GM11168 (cell line): Measurements from ENCODE around the gene RPL9.
"Not testable (repeated sequence)": the region's sequence is repeated elsewhere in the genome, so short reads cannot be mapped to it uniquely, and the experiment has no call there.

Experiments used
- in situ Hi-C: fragments of 300-500 bp; cut with MboI; formaldehyde crosslinking; loops from one replicate; pipeline ENCODE4 v1.12.0; 2022; ENCODE audit warnings: low sequenced_read_pairs; ENCODE audit not compliant: unreplicated experiment

Gene RPL9

DNA sequence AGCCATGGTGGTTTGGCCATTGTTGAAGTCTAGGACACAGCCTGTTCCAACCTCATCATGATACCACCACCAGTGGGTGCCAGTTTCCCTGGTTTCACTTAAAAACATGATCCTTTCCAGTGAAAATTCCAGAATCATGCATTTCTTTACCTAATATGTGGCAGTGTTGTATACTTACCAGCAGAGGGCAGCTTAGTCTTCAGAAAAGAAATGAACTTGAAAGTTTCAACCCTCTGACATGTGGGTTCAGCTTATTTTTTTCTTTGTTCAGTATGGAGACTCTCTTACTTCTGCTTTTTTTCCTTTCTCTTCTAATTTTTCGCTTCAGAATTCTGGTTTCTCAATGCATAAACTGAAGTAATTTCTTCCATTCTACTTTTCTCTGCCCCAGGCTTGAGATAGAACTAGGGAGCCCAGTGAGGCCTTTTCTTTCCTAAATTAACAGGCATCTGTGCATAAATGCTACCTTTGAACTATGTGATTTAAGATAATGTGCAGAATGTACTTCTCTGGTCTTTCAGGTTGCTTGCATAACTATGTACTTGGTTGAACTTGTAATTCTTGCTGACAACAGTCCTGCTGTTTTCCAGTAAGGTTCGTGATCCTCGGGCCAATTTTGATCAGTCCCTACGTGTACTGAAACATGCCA, 10.8 kb upstream of the RPL9 start:
- in situ Hi-C loops: loop anchor here (5.0 kb wide), 1 partner anchor 503 kb away; no protein-coding TSS in a partner anchor

DNA sequence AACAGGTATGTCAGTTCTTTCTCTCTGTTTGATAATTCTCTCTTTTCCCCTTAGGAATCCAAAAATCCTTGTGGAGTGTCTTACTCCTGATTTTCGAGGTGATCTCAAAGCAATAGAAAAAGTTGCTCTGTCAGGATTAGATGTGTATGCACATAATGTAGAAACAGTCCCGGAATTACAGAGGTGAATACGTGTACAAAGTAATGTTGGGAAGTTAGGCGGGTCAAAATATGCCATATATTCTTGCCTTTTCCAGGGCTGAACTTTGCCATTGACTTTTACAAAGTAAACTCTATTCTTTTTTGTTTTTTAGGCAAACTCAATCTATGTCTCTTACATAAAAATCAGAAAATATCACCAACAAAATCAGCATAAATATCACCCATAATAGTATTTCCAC, 8.7 kb upstream of the RPL9 start:
- in situ Hi-C loops: no loop called here

DNA sequence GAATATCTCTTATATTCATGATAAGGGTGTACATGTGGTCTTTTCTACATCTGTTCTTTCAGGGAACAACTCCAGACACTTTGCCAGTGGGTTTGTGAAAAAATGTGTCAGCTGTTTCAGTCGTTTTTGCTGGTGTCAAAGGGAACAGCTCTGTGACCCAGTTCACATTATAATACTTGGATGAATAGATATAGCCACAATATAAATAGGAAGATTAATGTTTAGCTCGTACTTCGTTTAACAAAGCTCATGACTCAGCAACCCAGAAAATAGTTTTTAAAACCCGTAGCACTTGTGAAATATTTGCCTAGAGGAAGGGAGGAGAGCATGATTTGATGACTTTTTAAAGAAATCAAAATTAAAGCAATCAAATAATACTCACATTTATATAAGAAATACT, 8.0 kb upstream of the RPL9 start:
- in situ Hi-C loops: no loop called here

DNA sequence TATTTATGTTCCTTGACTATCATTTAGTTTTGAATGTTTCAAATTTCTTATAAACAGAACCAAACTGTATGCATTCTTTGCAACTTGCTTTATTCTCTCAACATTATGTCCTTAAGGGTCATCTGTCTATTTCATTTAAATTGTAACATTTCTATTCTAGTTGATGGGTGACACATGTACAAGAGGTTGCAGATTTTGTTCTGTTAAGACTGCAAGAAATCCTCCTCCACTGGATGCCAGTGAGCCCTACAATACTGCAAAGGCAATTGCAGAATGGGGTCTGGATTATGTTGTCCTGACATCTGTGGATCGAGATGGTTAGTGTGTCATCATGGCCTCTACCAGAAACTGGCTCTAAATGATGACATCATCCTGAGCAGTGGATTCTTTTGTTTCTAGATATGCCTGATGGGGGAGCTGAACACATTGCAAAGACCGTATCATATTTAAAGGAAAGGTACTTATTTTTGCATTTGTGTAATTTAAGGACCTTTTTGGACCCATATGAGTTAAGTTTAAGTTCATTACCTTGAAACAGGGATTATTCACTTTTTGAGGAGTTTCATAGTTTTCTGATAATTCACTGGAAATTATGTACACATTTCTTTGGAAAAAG, 6.3 kb upstream of the RPL9 start:
- in situ Hi-C loops: no loop called here

DNA sequence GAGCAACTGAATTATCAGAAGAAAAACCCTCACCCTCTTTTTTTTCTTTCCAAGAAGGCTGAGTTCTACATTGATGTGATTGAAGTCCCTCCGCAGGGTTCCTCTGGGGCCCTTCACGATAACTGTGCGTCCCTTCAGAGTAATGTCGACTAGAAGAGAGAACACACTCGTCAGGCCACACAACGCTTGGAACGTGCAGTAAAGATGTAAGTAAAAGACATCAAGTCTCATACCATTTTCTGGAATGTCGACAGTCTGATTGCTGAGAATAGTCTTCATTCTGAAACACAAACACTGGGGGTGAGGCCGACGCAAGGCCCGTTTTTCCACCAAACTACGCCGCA, 589 bp downstream of the RPL9 start:
- in situ Hi-C loops: not testable (repeated sequence)

DNA sequence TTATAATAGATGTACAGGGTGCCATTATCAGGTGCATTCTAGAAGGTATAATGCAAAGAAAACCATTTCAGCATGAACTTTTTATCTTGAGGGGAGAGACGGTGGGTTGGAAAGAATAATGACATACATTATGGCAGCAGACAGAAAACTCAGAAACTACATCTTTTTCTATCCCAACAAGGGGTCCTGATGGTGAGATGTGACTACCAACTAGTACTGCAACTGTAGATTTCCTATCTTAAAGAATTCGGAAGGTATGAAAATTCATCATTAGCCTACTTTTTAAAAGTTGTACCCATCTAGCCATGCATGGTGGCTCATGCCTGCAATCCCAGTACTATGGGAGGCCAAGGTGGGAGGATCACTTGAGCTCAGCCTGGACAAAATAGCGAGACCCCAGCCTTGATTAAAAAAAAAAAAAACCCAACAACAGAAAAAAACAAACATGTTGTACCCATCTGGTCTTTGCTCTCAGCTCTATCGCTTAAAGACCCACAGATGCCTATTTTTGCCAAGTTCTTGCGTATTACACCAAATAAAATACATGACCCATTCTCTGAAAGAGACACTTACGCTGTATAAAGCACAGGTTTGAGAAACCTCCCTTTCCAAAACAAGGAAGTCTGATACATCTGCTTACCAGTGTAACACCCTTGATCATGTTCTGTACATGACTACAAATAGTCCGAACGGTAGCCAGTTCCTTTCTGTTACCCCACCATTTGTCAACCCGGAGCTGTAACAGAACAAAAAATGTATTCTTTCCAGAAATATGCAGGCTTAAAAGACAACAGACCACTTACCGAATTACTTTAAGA, 1.6 kb downstream of the RPL9 start:
- in situ Hi-C loops: no loop called here

DNA sequence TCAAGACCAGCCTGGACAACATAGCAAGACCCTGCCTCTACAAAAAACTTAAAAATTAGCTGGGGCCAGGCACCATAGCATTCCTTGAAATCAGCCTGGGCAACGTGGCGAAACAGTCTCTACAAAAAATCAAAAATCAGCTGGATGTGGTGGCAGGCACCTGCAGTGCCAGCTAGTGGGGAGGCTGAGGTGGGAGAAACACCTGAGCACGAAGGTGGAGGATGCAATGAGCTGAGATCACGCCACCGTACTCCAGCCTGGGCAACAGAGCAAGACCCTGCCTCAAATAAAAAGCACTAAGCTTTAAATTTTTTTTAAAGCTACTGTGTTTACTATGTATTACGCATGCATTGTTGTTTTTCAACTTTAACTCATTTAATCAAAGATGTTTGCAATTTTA, 3.2 kb downstream of the RPL9 start:
- in situ Hi-C loops: no loop called here

DNA sequence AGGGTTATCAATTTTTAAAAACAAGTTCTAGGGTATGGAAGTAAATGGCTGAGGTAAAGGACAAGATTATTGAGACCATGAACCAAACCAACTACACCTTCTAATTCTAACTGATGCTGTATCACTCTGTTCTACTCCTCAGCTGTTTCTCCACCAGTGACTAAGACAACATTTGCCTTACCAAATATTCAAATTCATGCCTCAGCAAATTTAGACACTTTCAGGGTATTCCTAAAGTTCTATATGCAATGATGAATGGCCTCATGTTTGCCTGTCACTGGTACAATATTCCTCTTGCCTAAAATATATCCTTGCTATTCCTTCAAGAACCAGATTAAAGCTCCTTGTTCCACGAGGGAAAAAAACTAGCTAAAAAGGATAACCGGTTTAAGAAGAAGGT, 5.0 kb downstream of the RPL9 start:
- in situ Hi-C loops: no loop called here

DNA sequence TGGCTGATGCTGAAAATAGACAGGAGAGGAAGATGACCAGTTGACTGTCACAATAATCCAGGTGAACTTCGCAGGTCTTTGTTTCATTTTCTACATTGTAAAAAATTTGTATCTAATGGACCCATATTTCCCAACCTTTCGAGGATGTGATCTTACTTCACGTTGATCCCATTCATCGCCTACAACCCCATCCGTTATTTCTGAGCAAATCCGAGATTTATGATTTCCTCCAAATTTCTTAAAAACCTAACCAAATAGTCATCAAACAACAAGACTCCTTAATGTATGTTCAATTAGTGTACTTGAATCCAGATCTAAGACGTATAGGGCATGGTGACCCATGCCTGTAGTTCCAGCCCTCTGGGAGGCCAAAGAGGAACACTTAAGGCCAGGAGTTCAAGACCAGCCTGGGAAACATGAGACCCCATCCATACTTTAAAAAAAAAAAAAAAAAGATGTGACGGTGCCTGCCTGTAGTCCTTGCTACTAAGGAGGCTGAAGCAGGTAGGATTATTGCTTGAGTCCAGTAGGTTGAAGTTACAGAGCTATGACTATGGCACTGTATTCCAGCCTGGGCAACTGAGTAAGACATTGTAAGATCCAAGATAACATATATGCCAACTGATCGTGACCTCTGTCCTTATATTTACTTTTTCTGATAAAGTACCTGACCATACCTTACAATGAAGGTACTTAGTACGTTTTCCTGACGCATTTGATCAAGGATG, 5.7 kb downstream of the RPL9 start:
- in situ Hi-C loops: no loop called here

DNA sequence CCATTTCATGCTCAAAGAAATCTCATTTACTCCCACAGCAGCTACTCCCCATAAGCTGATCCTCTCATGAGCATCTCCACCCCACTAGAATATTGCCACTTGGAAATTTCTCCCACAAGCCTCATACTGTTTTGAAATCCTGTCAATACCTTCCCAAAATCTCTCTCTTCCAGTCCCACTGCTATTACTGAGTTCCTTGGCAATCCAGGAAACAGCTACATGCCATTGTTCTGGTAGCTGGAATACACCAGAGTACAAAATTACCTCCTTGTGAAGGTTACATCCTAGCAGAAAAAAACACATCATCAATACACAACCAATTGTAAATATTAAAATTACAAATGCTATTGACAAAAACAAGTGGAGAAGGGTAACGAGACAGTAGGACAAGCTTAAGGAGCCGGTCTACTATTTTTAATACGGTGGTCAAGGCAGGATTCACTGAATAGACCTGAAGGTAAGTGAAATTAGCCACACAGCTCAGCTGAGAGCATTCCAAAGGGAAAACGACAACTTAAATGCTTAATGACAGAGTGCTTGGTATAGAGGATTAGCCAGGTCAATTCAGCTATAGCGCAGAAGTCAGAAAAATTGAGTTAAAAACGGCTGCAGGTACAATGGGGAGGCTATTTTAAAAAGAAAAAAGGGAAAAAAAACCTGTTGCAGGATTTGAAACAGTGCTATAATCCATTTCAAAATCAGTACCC, 6.4 kb downstream of the RPL9 start:
- in situ Hi-C loops: no loop called here

DNA sequence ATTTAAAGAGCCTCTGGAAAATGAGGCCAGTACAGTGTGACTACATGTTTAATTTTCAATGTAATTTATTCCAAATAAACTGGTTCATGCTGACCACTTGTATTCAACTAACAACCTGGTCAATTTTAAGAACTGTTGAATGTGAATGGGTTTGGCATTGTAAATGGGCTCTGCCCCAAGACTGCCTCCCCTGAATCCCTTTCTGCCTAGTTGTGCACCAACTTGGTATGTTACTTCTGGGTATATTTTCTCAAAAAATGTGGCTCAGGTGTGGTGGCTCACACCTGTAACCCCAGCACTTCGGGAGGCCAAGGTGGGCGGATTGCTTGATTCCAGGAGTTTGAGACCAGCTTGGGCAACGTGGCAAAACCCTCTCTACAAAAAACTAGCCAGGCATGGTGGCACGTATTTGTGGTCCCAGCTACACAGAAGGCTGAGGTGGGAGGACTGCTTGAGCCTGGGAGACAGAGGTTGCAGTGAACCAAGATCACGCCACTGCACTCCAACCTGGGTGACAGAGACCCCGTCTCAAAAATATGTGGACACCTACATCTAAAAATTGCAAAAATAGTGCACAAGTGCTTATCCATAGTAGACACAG, 7.2 kb downstream of the RPL9 start:
- in situ Hi-C loops: no loop called here

DNA sequence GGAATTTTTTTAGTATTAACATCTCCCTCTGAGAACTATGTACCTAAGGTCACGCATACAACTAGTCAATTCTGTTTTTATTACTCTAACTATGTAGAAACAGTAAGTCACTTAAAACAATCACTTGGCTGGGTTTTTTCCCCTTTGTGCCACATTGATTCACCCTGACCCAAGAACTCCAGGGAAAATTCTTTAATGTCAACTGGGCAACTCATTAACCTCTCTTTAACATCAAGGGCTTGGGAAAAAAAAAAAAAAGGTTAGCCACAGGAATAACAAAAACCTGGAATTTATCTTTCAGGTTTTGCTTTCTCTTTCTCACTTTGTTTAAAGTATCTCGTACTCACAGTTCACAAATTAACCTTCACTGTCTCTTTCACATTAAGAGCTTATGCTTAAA, 8.1 kb downstream of the RPL9 start:
- in situ Hi-C loops: no loop called here

DNA sequence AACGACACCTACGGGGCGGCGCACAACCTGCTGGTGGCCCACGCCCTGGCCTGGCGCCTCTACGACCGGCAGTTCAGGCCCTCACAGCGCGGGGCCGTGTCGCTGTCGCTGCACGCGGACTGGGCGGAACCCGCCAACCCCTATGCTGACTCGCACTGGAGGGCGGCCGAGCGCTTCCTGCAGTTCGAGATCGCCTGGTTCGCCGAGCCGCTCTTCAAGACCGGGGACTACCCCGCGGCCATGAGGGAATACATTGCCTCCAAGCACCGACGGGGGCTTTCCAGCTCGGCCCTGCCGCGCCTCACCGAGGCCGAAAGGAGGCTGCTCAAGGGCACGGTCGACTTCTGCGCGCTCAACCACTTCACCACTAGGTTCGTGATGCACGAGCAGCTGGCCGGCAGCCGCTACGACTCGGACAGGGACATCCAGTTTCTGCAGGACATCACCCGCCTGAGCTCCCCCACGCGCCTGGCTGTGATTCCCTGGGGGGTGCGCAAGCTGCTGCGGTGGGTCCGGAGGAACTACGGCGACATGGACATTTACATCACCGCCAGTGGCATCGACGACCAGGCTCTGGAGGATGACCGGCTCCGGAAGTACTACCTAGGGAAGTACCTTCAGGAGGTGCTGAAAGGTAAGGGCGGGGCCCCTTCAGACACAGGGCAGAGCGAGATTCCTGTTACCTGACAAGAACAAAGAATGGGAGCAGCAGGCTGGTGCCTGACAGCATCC, 11.7 kb downstream of the RPL9 start:
- in situ Hi-C loops: no loop called here

DNA sequence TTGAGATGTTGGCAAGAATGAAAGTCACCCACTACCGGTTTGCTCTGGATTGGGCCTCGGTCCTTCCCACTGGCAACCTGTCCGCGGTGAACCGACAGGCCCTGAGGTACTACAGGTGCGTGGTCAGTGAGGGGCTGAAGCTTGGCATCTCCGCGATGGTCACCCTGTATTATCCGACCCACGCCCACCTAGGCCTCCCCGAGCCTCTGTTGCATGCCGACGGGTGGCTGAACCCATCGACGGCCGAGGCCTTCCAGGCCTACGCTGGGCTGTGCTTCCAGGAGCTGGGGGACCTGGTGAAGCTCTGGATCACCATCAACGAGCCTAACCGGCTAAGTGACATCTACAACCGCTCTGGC, 12.3 kb downstream of the RPL9 start:
- in situ Hi-C loops: no loop called here

DNA sequence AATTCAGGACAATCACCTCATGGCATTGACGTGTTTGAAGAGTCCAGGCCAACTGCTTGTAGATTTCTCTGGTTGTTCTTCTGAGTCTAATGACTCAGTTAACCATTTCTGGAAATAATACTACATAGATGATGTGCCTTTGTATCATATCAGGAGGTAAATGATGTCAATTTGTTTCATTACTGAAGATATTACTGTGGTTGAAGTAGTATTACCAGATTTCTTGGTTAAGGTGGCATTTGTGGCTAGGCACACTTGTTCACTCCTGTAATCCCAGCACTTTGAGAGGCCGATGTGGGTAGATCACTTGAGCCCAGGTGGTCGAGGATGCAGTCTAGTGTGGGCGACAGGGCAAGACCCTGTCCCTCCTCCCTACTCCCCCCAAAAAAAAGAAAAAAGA, 15.7 kb downstream of the RPL9 start:
- in situ Hi-C loops: no loop called here

DNA sequence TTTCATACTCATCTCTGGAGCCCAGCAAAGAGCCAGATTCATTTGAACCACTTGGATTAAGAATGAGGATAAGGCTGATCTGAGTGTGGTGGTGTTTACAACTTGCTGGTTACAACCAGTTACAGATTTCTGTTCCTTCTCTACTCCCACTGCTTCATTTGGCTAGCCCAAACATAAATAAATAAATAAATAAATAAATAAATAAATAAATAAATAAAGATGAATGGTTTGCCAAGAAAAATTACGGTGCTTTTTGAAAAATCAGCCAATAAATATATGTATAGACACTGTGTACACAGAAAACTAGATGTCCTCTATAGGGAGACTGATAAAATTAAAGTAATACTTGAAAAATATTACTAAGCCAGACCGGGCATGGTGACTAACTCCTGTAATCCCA, 17.1 kb downstream of the RPL9 start:
- in situ Hi-C loops: no loop called here

DNA sequence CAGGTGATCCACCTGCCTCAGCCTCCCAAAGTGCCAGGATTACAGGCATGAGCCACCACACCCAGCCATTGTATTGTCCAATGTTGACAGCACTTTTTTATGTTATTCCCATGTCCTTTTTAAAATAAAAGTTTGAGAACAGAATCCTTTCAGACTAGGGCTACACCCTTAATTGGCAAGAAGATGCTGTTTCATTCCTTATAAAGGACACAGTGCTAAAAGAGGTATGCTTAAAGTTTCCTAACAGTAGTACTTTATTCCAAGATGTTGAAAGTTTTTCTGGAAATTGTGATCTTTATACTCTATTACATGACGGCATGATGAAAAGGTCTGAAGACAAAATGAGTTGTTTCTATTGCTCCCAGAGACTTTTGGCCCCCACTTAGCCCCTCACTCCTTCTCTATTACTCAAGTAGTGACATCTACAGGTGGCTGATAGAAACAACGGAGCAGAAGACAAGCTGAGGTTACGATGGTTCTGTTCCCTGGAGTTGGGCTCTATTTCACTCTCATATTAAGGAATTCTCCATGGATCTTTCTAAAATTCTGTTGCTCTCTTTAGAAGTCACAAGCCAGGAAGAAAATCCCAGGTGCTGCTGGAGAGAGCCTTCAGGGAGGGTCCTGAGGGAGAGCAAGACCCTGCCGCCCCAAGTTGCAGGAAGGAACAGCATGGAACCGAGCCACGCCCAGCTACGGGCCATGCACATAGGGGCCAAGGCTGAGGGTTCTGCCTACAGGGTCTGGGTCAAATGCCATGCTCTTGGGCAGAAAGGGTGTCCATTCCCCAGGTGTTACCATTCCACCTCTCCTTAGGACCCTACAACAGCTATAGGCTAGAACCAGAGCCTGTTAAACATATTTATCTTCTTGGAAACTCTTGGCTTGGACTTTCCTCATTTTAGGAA, 22.8 kb downstream of the RPL9 start:
- in situ Hi-C loops: no loop called here

DNA sequence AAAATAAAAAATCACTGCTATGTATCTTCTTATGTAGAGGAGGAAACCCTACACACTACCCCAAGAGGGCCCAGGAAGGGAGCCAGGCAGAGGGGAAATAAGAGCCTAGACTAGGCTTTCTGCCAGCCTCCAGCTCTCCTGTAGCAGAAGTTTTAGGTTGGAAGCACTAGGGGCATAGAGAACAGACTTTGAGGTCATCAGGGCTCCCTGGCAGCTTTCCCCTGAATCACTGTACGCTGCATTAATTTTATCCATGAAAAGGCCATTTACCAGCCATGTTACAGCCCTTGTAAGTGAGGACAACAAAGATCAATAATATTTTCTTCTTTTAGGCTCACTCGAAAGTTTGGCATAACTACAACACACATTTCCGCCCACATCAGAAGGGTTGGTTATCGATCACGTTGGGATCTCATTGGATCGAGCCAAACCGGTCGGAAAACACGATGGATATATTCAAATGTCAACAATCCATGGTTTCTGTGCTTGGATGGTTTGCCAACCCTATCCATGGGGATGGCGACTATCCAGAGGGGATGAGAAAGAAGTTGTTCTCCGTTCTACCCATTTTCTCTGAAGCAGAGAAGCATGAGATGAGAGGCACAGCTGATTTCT, 24.7 kb downstream of the RPL9 start:
- in situ Hi-C loops: no loop called here
